Skeletal muscle satellite cell (primary cell): ENCODE data around the gene FCGR2B. TPM values are rescaled to one million over a fixed set of nuclear protein-coding genes. Genes with fewer than 3 reads are reported as not detected.
A peak's percentile ranks its signal among the peaks of the same experiment; 100 is the strongest.
"Not testable (repeated sequence)": the region's sequence is repeated elsewhere in the genome, so short reads cannot be mapped to it uniquely, and the experiment has no call there.

Experiments
- H3K27me3 ChIP-seq: 2 replicates; pipeline ENCODE4 v1.7.0; 2013; ENCODE audit warnings: low read length; ENCODE audit not compliant: control insufficient read depth, insufficient read depth
- H3K36me3 ChIP-seq: 2 replicates; pipeline ENCODE4 v1.7.0; 2013; ENCODE audit warnings: mild to moderate bottlenecking, control low read depth, low read length; ENCODE audit not compliant: insufficient read depth
- H3K4me1 ChIP-seq: 2 replicates; pipeline ENCODE4 v1.7.0; 2013; ENCODE audit warnings: low read length; ENCODE audit not compliant: control insufficient read depth, insufficient read depth
- H3K4me2 ChIP-seq: 2 replicates; pipeline ENCODE4 v1.7.0; 2013; ENCODE audit warnings: mild to moderate bottlenecking, low read length
- H3K4me3 ChIP-seq: 2 replicates; pipeline ENCODE4 v1.7.0; 2013; ENCODE audit warnings: low read length
- H3K9ac ChIP-seq: 2 replicates; pipeline ENCODE4 v1.7.0; 2013; ENCODE audit warnings: mild to moderate bottlenecking, low read depth, low read length, moderate library complexity
- H3K9me3 ChIP-seq: replicated peaks from 2 replicates; pipeline ENCODE4 v1.7.0; 2013; ENCODE audit warnings: mild to moderate bottlenecking, control low read depth, low read length
- total RNA-seq: library from RNA; depleted of rRNA; stranded (reverse); fragments of >200 nt; gene quantifications from 2 replicates; pipeline ENCODE4 v1.2.3, GENCODE V29; 2012; rRNA removed

Gene FCGR2B
- total RNA-seq: not detected in 2 replicates

- H3K4me3 ChIP-seq, H3K4me1 ChIP-seq, H3K9me3 ChIP-seq, H3K36me3 ChIP-seq, H3K4me2 ChIP-seq, H3K27me3 ChIP-seq, H3K9ac ChIP-seq: not testable (repeated sequence)
Observed at GRCh38 chr1:161662684-161663339, at the start of gene FCGR2B. FCGR2B (plus strand) TSS chr1:161663143; CDS start chr1:161663242, 99 bp downstream.

GRCh38 chr1:161616417-161616816 lies 46.5 kb upstream of the FCGR2B start:
- not testable (repeated sequence) for H3K4me3 ChIP-seq, H3K27me3 ChIP-seq, H3K36me3 ChIP-seq, H3K4me1 ChIP-seq, H3K9ac ChIP-seq, H3K4me2 ChIP-seq, H3K9me3 ChIP-seq

GRCh38 chr1:161618517-161618916 lies 44.4 kb upstream of the FCGR2B start:
- H3K4me1 ChIP-seq, H3K4me2 ChIP-seq, H3K27me3 ChIP-seq, H3K36me3 ChIP-seq, H3K9me3 ChIP-seq, H3K9ac ChIP-seq, H3K4me3 ChIP-seq: not testable (repeated sequence)

- H3K27me3 ChIP-seq, H3K36me3 ChIP-seq, H3K4me1 ChIP-seq, H3K4me3 ChIP-seq, H3K9me3 ChIP-seq, H3K4me2 ChIP-seq, H3K9ac ChIP-seq: not testable (repeated sequence)
Observed at GRCh38 chr1:161620399-161620798, 42.5 kb upstream of the FCGR2B start.

- Histone ChIP-seq H3K4me2 (peak overlapping the region; percentile 94), H3K4me3 (peak overlapping the region; percentile 89), H3K9ac (peak overlapping the region; percentile 62)
- not testable (repeated sequence) for H3K4me1 ChIP-seq, H3K9me3 ChIP-seq, H3K36me3 ChIP-seq, H3K27me3 ChIP-seq
Observed at GRCh38 chr1:161621181-161622000, 41.6 kb upstream of the FCGR2B start.

GRCh38 chr1:161622054-161622453 lies 40.9 kb upstream of the FCGR2B start:
- H3K4me2 ChIP-seq, H3K4me3 ChIP-seq, H3K36me3 ChIP-seq, H3K4me1 ChIP-seq, H3K9me3 ChIP-seq, H3K27me3 ChIP-seq, H3K9ac ChIP-seq: not testable (repeated sequence)

GRCh38 chr1:161623401-161624051 lies 39.4 kb upstream of the FCGR2B start:
- not testable (repeated sequence) for H3K4me2 ChIP-seq, H3K36me3 ChIP-seq, H3K27me3 ChIP-seq, H3K4me1 ChIP-seq, H3K9ac ChIP-seq, H3K9me3 ChIP-seq, H3K4me3 ChIP-seq

GRCh38 chr1:161624605-161625004 lies 38.3 kb upstream of the FCGR2B start:
- not testable (repeated sequence) for H3K4me1 ChIP-seq, H3K9ac ChIP-seq, H3K4me3 ChIP-seq, H3K36me3 ChIP-seq, H3K9me3 ChIP-seq, H3K27me3 ChIP-seq, H3K4me2 ChIP-seq

- H3K4me3 ChIP-seq, H3K4me1 ChIP-seq, H3K9ac ChIP-seq, H3K4me2 ChIP-seq, H3K36me3 ChIP-seq, H3K27me3 ChIP-seq, H3K9me3 ChIP-seq: not testable (repeated sequence)
Observed at GRCh38 chr1:161626445-161627146, 36.3 kb upstream of the FCGR2B start.

- H3K4me3 ChIP-seq, H3K9ac ChIP-seq, H3K4me2 ChIP-seq, H3K27me3 ChIP-seq, H3K4me1 ChIP-seq, H3K36me3 ChIP-seq, H3K9me3 ChIP-seq: not testable (repeated sequence)
Observed at GRCh38 chr1:161630128-161630742, 32.7 kb upstream of the FCGR2B start.

GRCh38 chr1:161631076-161631475 lies 31.9 kb upstream of the FCGR2B start, which contains the start of gene FCGR3B:
FCGR3B (minus strand) TSS chr1:161631176; CDS start chr1:161631094, 82 bp downstream.
- H3K4me3 ChIP-seq: no peak within 1 kb of the TSS
- H3K27me3 ChIP-seq: no peaks in the 10 kb centered on the region
- no peaks in the 10 kb centered on the region for H3K9me3 ChIP-seq
- H3K36me3 ChIP-seq: no peaks in the 10 kb centered on the region
- no peak within 1 kb of the TSS for H3K9ac ChIP-seq
- no peaks in the 10 kb centered on the region for H3K4me1 ChIP-seq
- H3K4me2 ChIP-seq: no peak within 1 kb of the TSS
